GM06990 (cell line): ENCODE measurements around the gene CCBE1.

ENCODE experiments used
- DNase-seq: peaks from one replicate; pipeline ENCODE4 v3.0.0-alpha.2; 2011; ENCODE audit not compliant: insufficient read length; ENCODE audit errors: extremely low read depth
- H3K27me3 ChIP-seq: replicated peaks from 2 replicates; pipeline ENCODE4 v1.6.0; 2011; ENCODE audit warnings: low read length; ENCODE audit not compliant: control insufficient read depth, insufficient read depth
- H3K36me3 ChIP-seq: 2 replicates; pipeline ENCODE4 v1.5.1; 2011; ENCODE audit warnings: low read length; ENCODE audit not compliant: control insufficient read depth, insufficient read depth
- H3K4me3 ChIP-seq: replicated peaks from 2 replicates; pipeline ENCODE4 v1.5.1; 2011; ENCODE audit warnings: low read depth, mild to moderate bottlenecking, control low read depth, low read length
- CTCF ChIP-seq: IDR thresholded peaks from 2 replicates; pipeline ENCODE4 v1.5.1; 2011; ENCODE audit warnings: low read length, control low read depth, mild to moderate bottlenecking, inconsistent platforms; ENCODE audit not compliant: insufficient read depth, poor library complexity, severe bottlenecking

The CCBE1 gene

GRCh38 chr18:59661891-59662701 lies 35.1 kb downstream of the CCBE1 start:
- DNase-seq = no peak
- Histone ChIP-seq H3K36me3 (no peaks in the 10 kb centered on the region), H3K27me3 (no peaks in the 10 kb centered on the region; the same call in 1 of the 2 replicates), H3K4me3 (no peak overlapping the region)
- no peak for TF ChIP-seq CTCF

- TF ChIP-seq CTCF = no peak
- no peak for DNase-seq
- Histone ChIP-seq H3K4me3 (no peak overlapping the region), H3K36me3 (no peaks in the 10 kb centered on the region), H3K27me3 (no peaks in the 10 kb centered on the region; the same call in 1 of the 2 replicates)
Observed at GRCh38 chr18:59660786-59661743, 36.2 kb downstream of the CCBE1 start.

- Histone ChIP-seq H3K4me3 (no peak overlapping the region), H3K36me3 (no peaks in the 10 kb centered on the region), H3K27me3 (no peaks in the 10 kb centered on the region; the same call in 1 of the 2 replicates)
- no peak for DNase-seq
- TF ChIP-seq CTCF = no peak
Observed at GRCh38 chr18:59660366-59660765, 36.9 kb downstream of the CCBE1 start.

GRCh38 chr18:59659508-59660170 lies 37.6 kb downstream of the CCBE1 start:
- no peaks in the 10 kb centered on the region; the same call in 1 of the 2 replicates for H3K27me3 ChIP-seq
- no peak overlapping the region for H3K4me3 ChIP-seq
- no peaks in the 10 kb centered on the region for H3K36me3 ChIP-seq
- TF ChIP-seq CTCF = no peak
- no peak for DNase-seq

GRCh38 chr18:59658941-59659340 lies 38.3 kb downstream of the CCBE1 start:
- Histone ChIP-seq H3K27me3 (no peaks in the 10 kb centered on the region; the same call in 1 of the 2 replicates), H3K4me3 (no peak overlapping the region), H3K36me3 (no peaks in the 10 kb centered on the region)
- TF ChIP-seq CTCF = no peak
- DNase-seq = no peak
